Measurements from ENCODE around the gene TOP3B.

Gene TOP3B

DNA sequence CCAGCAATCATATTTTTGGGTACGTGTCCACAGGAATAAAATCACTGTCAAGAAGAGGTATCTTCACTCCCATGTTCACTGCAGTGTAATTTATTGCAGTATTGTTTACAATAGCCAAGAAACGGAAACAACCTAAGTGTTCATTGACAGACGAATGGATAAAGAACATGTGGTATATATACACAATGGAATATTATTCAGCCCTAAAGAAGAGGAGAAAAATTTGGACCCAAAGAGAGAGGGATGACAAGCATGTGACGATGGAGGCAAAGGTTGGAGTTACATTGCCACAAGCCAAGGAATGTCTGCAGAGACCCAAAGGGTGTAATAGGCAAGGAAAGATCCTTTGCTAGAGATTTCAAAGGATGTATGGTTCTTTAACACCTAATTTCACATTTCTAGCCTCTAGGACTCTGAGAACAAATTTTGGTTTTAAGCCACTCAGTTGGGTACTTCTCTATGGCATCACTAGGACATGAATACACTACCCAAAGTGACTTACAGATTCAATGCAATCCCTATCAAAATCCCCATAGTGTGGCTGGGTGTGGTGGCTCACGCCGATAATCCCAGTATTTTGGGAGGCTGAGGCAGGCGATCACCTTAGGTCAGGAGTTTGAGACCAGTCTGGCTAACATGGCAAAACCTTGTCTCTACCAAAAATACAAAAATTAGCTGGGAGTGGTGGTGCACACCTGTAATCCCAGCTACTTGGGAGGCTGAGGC, 31.1 kb upstream of the TOP3B start:
- in situ Hi-C loops (cut with MboI; ENCODE audit: low sequenced_read_pairs), result no loop called here

- in situ Hi-C loops (cut with MboI; ENCODE audit: low sequenced_read_pairs), result no loop called here
These were observed 29.4 kb upstream of the TOP3B start for GRCh38 chr22:22011964-22012363.

DNA sequence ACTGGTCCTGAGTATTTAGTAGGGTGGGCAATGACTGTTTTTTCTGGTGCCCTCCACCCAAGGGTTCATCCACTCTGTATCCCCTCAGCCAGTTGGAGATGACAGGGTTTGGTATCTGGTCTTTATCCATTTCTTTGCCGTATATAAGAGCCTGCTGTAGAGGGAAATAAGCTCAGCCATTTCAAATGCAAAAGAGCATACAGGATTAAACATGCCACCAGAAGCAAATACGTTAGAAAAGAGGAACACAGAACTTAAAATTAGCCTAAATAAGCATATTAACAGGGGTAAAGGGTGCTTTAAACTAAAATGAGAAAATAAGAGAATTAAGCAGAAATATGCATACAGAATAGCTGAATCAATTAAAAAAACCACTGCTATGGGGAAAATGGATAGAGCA, 27.8 kb upstream of the TOP3B start:
- in situ Hi-C loops (cut with MboI; ENCODE audit: low sequenced_read_pairs), result no loop called here

DNA sequence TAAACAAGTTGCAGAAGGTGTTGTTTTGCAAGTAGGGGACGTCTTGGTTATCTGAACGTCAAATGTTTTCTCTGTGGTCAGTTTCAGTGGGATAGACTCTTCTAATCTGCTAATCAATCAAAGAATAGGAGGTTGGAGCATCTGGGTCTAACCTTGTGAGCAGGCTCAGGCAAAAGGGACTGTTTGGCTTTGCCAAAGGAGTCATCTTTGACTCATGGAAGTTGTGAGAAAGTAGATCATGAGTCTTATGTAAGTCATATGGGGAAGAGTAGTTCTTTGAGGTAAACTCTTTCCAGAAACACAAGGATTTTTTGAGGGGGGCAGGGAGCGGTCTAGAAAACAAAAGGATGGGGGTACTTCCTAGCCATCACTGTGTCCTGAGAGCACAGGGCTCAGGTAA, 27.1 kb upstream of the TOP3B start:
- in situ Hi-C loops (cut with MboI; ENCODE audit: low sequenced_read_pairs), result no loop called here

- in situ Hi-C loops (cut with MboI; ENCODE audit: low sequenced_read_pairs), result no loop called here
These were observed 24.0 kb upstream of the TOP3B start for GRCh38 chr22:22006596-22006990.

DNA sequence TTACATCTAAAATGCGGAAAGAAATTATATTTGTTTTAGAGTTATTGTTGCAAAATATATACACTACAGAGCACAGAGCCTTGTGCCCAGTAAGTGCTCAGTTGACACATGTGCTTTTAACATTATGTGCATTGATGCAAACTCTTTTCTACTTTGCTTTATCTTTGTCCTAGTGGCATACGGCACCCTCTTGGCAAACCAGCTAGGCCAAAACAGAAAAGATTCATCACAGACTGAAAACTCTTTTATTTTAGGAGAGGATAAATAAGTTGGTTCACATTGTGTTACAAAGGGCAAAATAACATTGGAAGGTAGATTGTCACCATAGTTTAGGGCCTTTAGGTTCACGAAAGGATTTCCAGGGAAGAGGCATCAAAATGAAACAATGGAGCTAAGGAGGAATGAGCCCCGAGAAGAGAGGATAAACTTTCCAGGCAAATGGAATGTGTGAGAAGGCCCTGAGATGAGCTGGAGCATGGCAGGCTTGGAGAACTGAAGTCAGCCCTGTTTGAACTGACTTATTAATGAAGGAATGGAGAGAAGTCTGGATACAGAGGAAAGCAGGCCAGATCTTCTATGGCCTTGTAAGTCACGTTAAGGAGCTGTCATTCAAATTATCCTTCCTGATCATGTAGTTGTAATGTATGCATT, 23.5 kb upstream of the TOP3B start:
- in situ Hi-C loops (cut with MboI; ENCODE audit: low sequenced_read_pairs), result no loop called here

GRCh38 chr22:22003233-22003632, 20.6 kb upstream of the TOP3B start:
- in situ Hi-C loops (cut with MboI; ENCODE audit: low sequenced_read_pairs), result no loop called here

GRCh38 chr22:22002526-22003055, 20.0 kb upstream of the TOP3B start:
- in situ Hi-C loops (cut with MboI; ENCODE audit: low sequenced_read_pairs), result no loop called here

- in situ Hi-C loops (cut with MboI; ENCODE audit: low sequenced_read_pairs), result no loop called here
These were observed 19.3 kb upstream of the TOP3B start for GRCh38 chr22:22001664-22002525.

- in situ Hi-C loops (cut with MboI; ENCODE audit: low sequenced_read_pairs), result no loop called here
These were observed 16.1 kb upstream of the TOP3B start for GRCh38 chr22:21998595-21999247.

DNA sequence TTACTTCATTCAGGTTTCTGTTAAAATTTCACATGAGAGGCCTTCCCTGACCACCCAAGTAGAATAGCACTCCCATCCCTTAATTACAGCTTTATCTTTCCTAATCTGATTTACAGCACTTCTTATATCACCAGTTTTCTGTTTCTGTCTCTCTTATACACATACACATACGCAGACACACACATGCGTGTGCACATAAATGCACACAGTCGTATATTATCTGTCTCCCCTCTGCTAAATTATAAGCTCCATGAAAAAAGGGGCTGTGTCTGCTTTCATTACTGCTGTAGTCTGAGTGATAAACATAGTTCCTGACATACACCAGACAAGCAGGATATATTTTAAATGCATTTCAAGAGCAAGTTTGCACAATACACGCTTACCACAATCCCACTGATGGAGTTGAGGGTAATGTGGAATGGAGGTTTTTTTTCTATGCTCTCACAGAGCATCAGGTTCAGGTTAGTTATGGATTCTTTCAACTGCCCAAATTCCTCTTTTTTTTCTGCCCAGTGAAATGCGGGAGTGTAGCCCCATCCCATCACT, 13.7 kb upstream of the TOP3B start:
- in situ Hi-C loops (cut with MboI; ENCODE audit: low sequenced_read_pairs), result no loop called here

- in situ Hi-C loops (cut with MboI; ENCODE audit: low sequenced_read_pairs), result no loop called here
These were observed 13.1 kb upstream of the TOP3B start for GRCh38 chr22:21995660-21996059.

DNA sequence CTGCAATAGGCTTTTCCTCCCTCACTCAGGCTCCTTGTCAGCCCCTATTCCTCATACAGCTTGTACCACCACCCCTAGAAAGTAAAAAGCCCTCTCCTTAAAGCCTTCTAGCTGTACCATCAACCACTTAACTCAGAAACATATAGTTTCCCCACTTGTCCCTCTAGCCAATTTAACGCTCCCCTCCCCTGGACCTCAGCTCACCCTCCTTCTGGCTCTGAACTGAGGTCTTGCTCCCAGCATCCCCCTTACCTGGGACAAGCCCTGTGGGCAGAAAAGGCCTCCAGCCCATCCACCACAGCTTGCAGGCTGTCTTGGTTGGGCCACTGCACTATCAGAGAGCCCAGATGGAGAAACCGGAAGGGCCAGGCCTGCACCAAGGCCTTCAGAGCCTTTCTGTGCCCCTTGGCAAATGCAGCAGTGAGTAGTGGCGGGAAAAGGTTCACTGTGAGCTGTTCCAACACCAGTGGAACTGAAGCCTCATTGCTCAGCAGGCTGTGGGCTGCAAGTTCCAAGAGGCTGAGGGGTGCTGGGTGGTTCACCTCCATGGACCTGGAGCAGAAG, 12.4 kb upstream of the TOP3B start:
- in situ Hi-C loops (cut with MboI; ENCODE audit: low sequenced_read_pairs), result no loop called here

- in situ Hi-C loops (cut with MboI; ENCODE audit: low sequenced_read_pairs), result no loop called here
These were observed 10.1 kb upstream of the TOP3B start for GRCh38 chr22:21992593-21993237.

GRCh38 chr22:21991774-21992173, 9.2 kb upstream of the TOP3B start:
- in situ Hi-C loops (cut with MboI; ENCODE audit: low sequenced_read_pairs), result no loop called here

DNA sequence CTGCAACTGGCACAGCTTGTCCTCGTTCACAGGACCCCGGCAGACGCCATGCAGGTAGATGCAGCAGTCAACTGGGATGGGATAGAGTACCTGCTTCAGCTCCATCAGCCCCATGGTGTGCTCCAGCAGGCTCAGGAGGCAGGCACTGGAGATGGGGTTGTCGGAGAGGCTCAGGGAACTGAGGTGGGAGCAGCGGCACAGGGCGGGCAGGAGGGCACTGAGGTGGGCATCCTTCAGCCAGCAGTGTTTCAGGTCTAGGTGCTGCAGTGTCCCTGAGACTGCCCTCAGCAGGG, 8.7 kb upstream of the TOP3B start:
- in situ Hi-C loops (cut with MboI; ENCODE audit: low sequenced_read_pairs), result no loop called here

GRCh38 chr22:21990445-21991303, 8.1 kb upstream of the TOP3B start:
- in situ Hi-C loops (cut with MboI; ENCODE audit: low sequenced_read_pairs), result no loop called here

DNA sequence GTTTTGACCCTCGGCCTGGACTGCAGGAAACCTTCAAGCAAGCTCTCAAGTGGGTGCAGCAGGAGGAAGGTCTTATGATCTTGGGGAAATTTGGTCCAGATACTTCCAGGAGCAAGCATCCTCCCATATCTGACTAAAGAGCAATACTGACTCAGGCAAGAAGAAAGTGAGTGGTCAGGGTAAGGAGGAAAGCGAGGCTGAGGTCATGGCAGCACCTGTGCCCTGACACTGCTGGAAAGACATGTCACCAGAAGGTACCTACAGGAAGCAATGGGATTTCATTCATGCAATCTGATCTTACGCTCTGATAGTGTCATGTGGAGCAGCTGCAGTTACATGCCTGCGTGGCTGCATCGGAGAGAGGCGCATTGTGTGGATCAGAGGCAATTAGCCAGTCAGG, 6.5 kb upstream of the TOP3B start:
- in situ Hi-C loops (cut with MboI; ENCODE audit: low sequenced_read_pairs), result no loop called here

DNA sequence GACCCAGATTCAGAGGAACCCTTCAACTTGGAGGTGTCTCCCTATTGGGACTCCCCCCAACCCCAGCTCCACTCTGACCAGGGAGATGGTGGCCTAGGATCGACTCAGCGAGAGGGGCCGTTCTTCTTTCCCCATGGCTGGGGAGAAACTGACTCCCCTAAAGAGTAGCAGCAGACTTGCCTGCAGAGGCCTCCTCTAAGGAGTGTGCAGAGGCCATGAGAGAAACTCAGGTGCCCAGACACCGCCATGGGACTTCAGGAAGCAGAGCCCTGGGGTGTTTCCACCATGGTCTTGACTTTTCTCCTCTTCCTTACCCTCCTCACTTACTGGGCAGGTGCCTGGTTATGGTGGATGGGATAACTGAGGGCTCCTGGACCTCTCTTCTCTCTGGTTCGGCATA, 2.6 kb upstream of the TOP3B start:
- in situ Hi-C loops (cut with MboI; ENCODE audit: low sequenced_read_pairs), result no loop called here

Measured in HL-60/S4 treated with retinoic acid at 250 ng/mL for 4 days and 3 days (cell line).